ENCODE measurements around the gene PGGHG. TPM values are rescaled to one million over a fixed set of nuclear protein-coding genes. Genes with fewer than 3 reads are reported as not detected.
A peak's percentile ranks its signal among the peaks of the same experiment; 100 is the strongest.

PGGHG gene
- total and polyA plus RNA-seq, 3 experiments from 2014 or later: 9.8 to 81.2 (median 81.0) TPM

- Mint-ChIP-seq H3K9me3 (no peaks in the 10 kb centered on the region), H3K36me3 (peaks cover 0 to 30% (median 0%) of the 10 kb centered on the region in 3 donors), H3K4me1 (peaks cover 15 to 29% (median 18%) of the 10 kb centered on the region in 3 donors), H3K4me3 (peak overlapping the region; percentile 14 to 75 (median 39)), H3K27ac (peak overlapping the region in 7 of 8 donors; percentile 40 to 95 (median 74)), H3K27me3 (peaks cover 0 to 5% of the 10 kb centered on the region in 2 donors)
- Histone ChIP-seq H3K4me3 (ENCODE audit: low read length) (no peak overlapping the region), H3K4me1 (ENCODE audit: insufficient read depth, low read length) (peaks cover 20% of the 10 kb centered on the region), H3K27me3 (ENCODE audit: insufficient read depth, low read length, poor library complexity, severe bottlenecking) (no peaks in the 10 kb centered on the region), H3K36me3 (ENCODE audit: insufficient read depth, low read length) (no peaks in the 10 kb centered on the region), H3K27ac (ENCODE audit: low read depth, low read length) (no peak overlapping the region), H3K9me3 (ENCODE audit: low read length) (no peaks in the 10 kb centered on the region)
- DNase-seq: peak in 1 of 5 donors; percentile 46
- CTCF ChIA-PET: no interaction called here
- POLR2A ChIA-PET: no interaction called here
Measured at GRCh38 chr11:297051-297585, 8.2 kb downstream of the PGGHG start.

GRCh38 chr11:297586-298405 is 8.9 kb downstream of the PGGHG start:
- H3K9me3 Mint-ChIP-seq: no peaks in the 10 kb centered on the region
- ChIA-PET POLR2A (interaction anchor here (1.8 kb wide), 1 partner anchor 8 kb away, joined by 9 read pairs; the partner anchor contains the start of gene PGGHG), CTCF (no interaction called here)
- H3K4me1 ChIP-seq (ENCODE audit: insufficient read depth, low read length): peaks cover 20% of the 10 kb centered on the region
- H3K9me3 ChIP-seq (ENCODE audit: low read length): no peaks in the 10 kb centered on the region
- peak overlapping the region; percentile 24 for H3K27ac ChIP-seq (ENCODE audit: low read depth, low read length)
- peaks cover 19 to 33% (median 20%) of the 10 kb centered on the region in 3 donors for H3K4me1 Mint-ChIP-seq
- H3K36me3 ChIP-seq (ENCODE audit: insufficient read depth, low read length): no peaks in the 10 kb centered on the region
- DNase-seq: peak in 2 of 5 donors; percentile 36 to 64
- H3K4me3 Mint-ChIP-seq: peak overlapping the region; percentile 14 to 75 (median 44)
- H3K27me3 ChIP-seq (ENCODE audit: insufficient read depth, low read length, poor library complexity, severe bottlenecking): no peaks in the 10 kb centered on the region
- H3K4me3 ChIP-seq (ENCODE audit: low read length): no peak overlapping the region
- peak overlapping the region; percentile 47 to 95 (median 73) for H3K27ac Mint-ChIP-seq
- peaks cover 0 to 5% of the 10 kb centered on the region in 2 donors for H3K27me3 Mint-ChIP-seq
- peaks cover 0 to 26% (median 0%) of the 10 kb centered on the region in 3 donors for H3K36me3 Mint-ChIP-seq

- Histone ChIP-seq H3K27me3 (ENCODE audit: insufficient read depth, low read length, poor library complexity, severe bottlenecking) (no peaks in the 10 kb centered on the region), H3K9me3 (ENCODE audit: low read length) (no peaks in the 10 kb centered on the region), H3K27ac (ENCODE audit: low read depth, low read length) (peak overlapping the region; percentile 24), H3K4me1 (ENCODE audit: insufficient read depth, low read length) (peaks cover 20% of the 10 kb centered on the region), H3K36me3 (ENCODE audit: insufficient read depth, low read length) (no peaks in the 10 kb centered on the region), H3K4me3 (ENCODE audit: low read length) (no peak overlapping the region)
- peaks cover 0 to 20% (median 0%) of the 10 kb centered on the region in 3 donors for H3K36me3 Mint-ChIP-seq
- ChIA-PET POLR2A (interaction anchor here (0.7 to 1.8 kb wide), 2 partner anchors 9 to 91 kb away, joined by 3 to 9 read pairs; partner anchors contain the start of genes BET1L and PGGHG), CTCF (interaction anchor here (1.8 to 2.1 kb wide), 2 partner anchors 18 to 48 kb away, joined by 5 to 11 read pairs; no protein-coding TSS in a partner anchor)
- H3K27me3 Mint-ChIP-seq: peaks cover 0 to 5% of the 10 kb centered on the region in 2 donors
- peak in 1 of 5 donors; percentile 47 for DNase-seq
- H3K4me3 Mint-ChIP-seq: no peak overlapping the region
- no peak overlapping the region for H3K27ac Mint-ChIP-seq
- H3K4me1 Mint-ChIP-seq: peaks cover 22 to 37% (median 23%) of the 10 kb centered on the region in 3 donors
- no peaks in the 10 kb centered on the region for H3K9me3 Mint-ChIP-seq
Measured at GRCh38 chr11:298406-299065, 9.6 kb downstream of the PGGHG start.

- POLR2A ChIA-PET: interaction anchor here (0.7 to 1.8 kb wide), 2 partner anchors 10 to 92 kb away, joined by 3 to 9 read pairs; partner anchors contain the start of genes BET1L and PGGHG
- peak within 1 kb of the TSS in 2 of 8 donors; percentile 0 to 63 for H3K27ac Mint-ChIP-seq
- H3K4me1 Mint-ChIP-seq: peaks cover 22 to 41% (median 23%) of the 10 kb centered on the region in 3 donors
- CTCF ChIA-PET: interaction anchor here (1.8 to 2.2 kb wide), 3 partner anchors 18 to 49 kb away, joined by 5 to 11 read pairs (median 7); no protein-coding TSS in a partner anchor
- peaks cover 0 to 12% (median 0%) of the 10 kb centered on the region in 3 donors for H3K36me3 Mint-ChIP-seq
- H3K27me3 Mint-ChIP-seq: peaks cover 0 to 5% of the 10 kb centered on the region in 2 donors
- no peaks in the 10 kb centered on the region for H3K36me3 ChIP-seq (ENCODE audit: insufficient read depth, low read length)
- no peaks in the 10 kb centered on the region for H3K27me3 ChIP-seq (ENCODE audit: insufficient read depth, low read length, poor library complexity, severe bottlenecking)
- H3K9me3 ChIP-seq (ENCODE audit: low read length): no peaks in the 10 kb centered on the region
- peak in 1 of 5 donors; percentile 49 for DNase-seq
- peak within 1 kb of the TSS; percentile 24 for H3K27ac ChIP-seq (ENCODE audit: low read depth, low read length)
- peaks cover 20% of the 10 kb centered on the region for H3K4me1 ChIP-seq (ENCODE audit: insufficient read depth, low read length)
- no peak within 1 kb of the TSS for H3K4me3 ChIP-seq (ENCODE audit: low read length)
- no peak within 1 kb of the TSS for H3K4me3 Mint-ChIP-seq
- H3K9me3 Mint-ChIP-seq: no peaks in the 10 kb centered on the region
Measured at GRCh38 chr11:299081-299891, 10.4 kb downstream of the PGGHG start, which contains the start of gene IFITM5. IFITM5 (minus strand) TSS chr11:299526; CDS start chr11:299490, 36 bp downstream.

GRCh38 chr11:299951-300735 is 11.2 kb downstream of the PGGHG start:
- Histone ChIP-seq H3K4me3 (ENCODE audit: low read length) (no peak overlapping the region), H3K4me1 (ENCODE audit: insufficient read depth, low read length) (peaks cover 22% of the 10 kb centered on the region), H3K27me3 (ENCODE audit: insufficient read depth, low read length, poor library complexity, severe bottlenecking) (no peaks in the 10 kb centered on the region), H3K9me3 (ENCODE audit: low read length) (no peaks in the 10 kb centered on the region), H3K36me3 (ENCODE audit: insufficient read depth, low read length) (no peaks in the 10 kb centered on the region), H3K27ac (ENCODE audit: low read depth, low read length) (no peak overlapping the region)
- Mint-ChIP-seq H3K9me3 (no peaks in the 10 kb centered on the region), H3K4me3 (no peak overlapping the region), H3K36me3 (peaks cover 0 to 5% (median 0%) of the 10 kb centered on the region in 3 donors), H3K27ac (peak overlapping the region in 3 of 8 donors; percentile 0 to 32 (median 3)), H3K4me1 (peaks cover 25 to 43% (median 26%) of the 10 kb centered on the region in 3 donors), H3K27me3 (peaks cover 0 to 5% of the 10 kb centered on the region in 2 donors)
- POLR2A ChIA-PET: interaction anchor here (1.8 kb wide), 1 partner anchor 33 kb away, joined by 6 read pairs; no protein-coding TSS in a partner anchor
- CTCF ChIA-PET: interaction anchor here (1.8 to 2.2 kb wide), 4 partner anchors 17 to 96 kb away, joined by 5 to 11 read pairs (median 6); no protein-coding TSS in a partner anchor
- peak in 1 of 5 donors; percentile 55 for DNase-seq

GRCh38 chr11:303363-303762 is 14.4 kb downstream of the PGGHG start:
- H3K9me3 Mint-ChIP-seq: no peaks in the 10 kb centered on the region
- Histone ChIP-seq H3K36me3 (ENCODE audit: insufficient read depth, low read length) (no peaks in the 10 kb centered on the region), H3K9me3 (ENCODE audit: low read length) (no peaks in the 10 kb centered on the region), H3K4me3 (ENCODE audit: low read length) (no peak overlapping the region), H3K4me1 (ENCODE audit: insufficient read depth, low read length) (peaks cover 35% of the 10 kb centered on the region), H3K27me3 (ENCODE audit: insufficient read depth, low read length, poor library complexity, severe bottlenecking) (no peaks in the 10 kb centered on the region), H3K27ac (ENCODE audit: low read depth, low read length) (no peak overlapping the region)
- H3K27ac Mint-ChIP-seq: peak overlapping the region in 3 of 8 donors; percentile 60 to 92 (median 67)
- peaks cover 0 to 5% of the 10 kb centered on the region in 2 donors for H3K27me3 Mint-ChIP-seq
- peaks cover 0 to 3% (median 0%) of the 10 kb centered on the region in 3 donors for H3K36me3 Mint-ChIP-seq
- ChIA-PET CTCF (interaction anchor here (1.0 kb wide), 1 partner anchor 60 kb away, joined by 3 read pairs; no protein-coding TSS in a partner anchor), POLR2A (no interaction called here)
- peaks cover 31 to 49% (median 38%) of the 10 kb centered on the region in 3 donors for H3K4me1 Mint-ChIP-seq
- no peak for DNase-seq
- H3K4me3 Mint-ChIP-seq: peak overlapping the region in 1 of 7 donors; percentile 51
